Keratinocyte (primary cell): ENCODE results near the gene PCGF1. TPM values are rescaled to one million over a fixed set of nuclear protein-coding genes. Genes with fewer than 3 reads are reported as not detected.

Experiments used
- DNase-seq: peaks from one replicate; pipeline ENCODE4 v3.0.0-alpha.2; 2011; ENCODE audit warnings: low read depth, missing footprints, low spot score
- FAIRE-seq: peaks from 2 replicates; lab custom pipeline; 2011; peaks lifted over from hg19 to GRCh38; lab: Jason Lieb, UNC
- H2AFZ ChIP-seq: 2 replicates; pipeline ENCODE4 v1.6.0; 2012; ENCODE audit warnings: low read length, control low read depth, inconsistent platforms; ENCODE audit not compliant: control insufficient read depth
- H3K27ac ChIP-seq: 2 replicates; pipeline ENCODE4 v1.5.1; 2011; ENCODE audit warnings: low read length; ENCODE audit not compliant: control insufficient read depth, insufficient read depth
- H3K27me3 ChIP-seq: 3 replicates; pipeline ENCODE4 v1.6.0; 2011; ENCODE audit warnings: low read length; ENCODE audit not compliant: control insufficient read depth, insufficient read depth; ENCODE audit errors: extremely low read depth
- H3K36me3 ChIP-seq, 2 experiments: 2 replicates in 1 of 2; 3 replicates in 1 of 2; pipeline ENCODE4 v1.5.1; 2011; ENCODE audit warnings: low read length in 2 of 2, mild to moderate bottlenecking in 1 of 2; ENCODE audit not compliant: control insufficient read depth in 2 of 2, insufficient read depth in 2 of 2; ENCODE audit errors: extremely low read depth in 1 of 2
- H3K4me1 ChIP-seq: 3 replicates; pipeline ENCODE4 v1.5.1; 2011; ENCODE audit warnings: low read length; ENCODE audit not compliant: control insufficient read depth, insufficient read depth; ENCODE audit errors: extremely low read depth
- H3K4me2 ChIP-seq: 3 replicates; pipeline ENCODE4 v1.6.0; 2011; ENCODE audit warnings: low read depth, low read length; ENCODE audit not compliant: control insufficient read depth, insufficient read depth; ENCODE audit errors: extremely low read depth
- H3K4me3 ChIP-seq, 3 experiments: fragments of 200-600 bp in 1 of 3; sonication (generic) in 1 of 3; 2 replicates in 2 of 3; 3 replicates in 1 of 3; pipeline ENCODE4 v1.5.1; 2011 to 2016; ENCODE audit warnings: low read length in 3 of 3, mild to moderate bottlenecking in 3 of 3, control low read depth in 2 of 3, inconsistent platforms in 1 of 3, low read depth in 1 of 3, mixed read lengths in 1 of 3, mixed run types in 1 of 3, moderate library complexity in 1 of 3; ENCODE audit not compliant: control insufficient read depth in 2 of 3, insufficient read depth in 2 of 3; ENCODE audit errors: extremely low read depth in 1 of 3
- H3K79me2 ChIP-seq: 2 replicates; pipeline ENCODE4 v1.6.0; 2012; ENCODE audit warnings: low read length; ENCODE audit not compliant: control insufficient read depth, insufficient read depth
- H3K9ac ChIP-seq: 3 replicates; pipeline ENCODE4 v1.6.0; 2011; ENCODE audit warnings: low read length; ENCODE audit not compliant: control insufficient read depth, insufficient read depth; ENCODE audit errors: extremely low read depth
- H3K9me1 ChIP-seq: 3 replicates; pipeline ENCODE4 v1.6.0; 2011; ENCODE audit warnings: low read length; ENCODE audit not compliant: control insufficient read depth, insufficient read depth; ENCODE audit errors: extremely low read depth
- H3K9me3 ChIP-seq: 2 replicates; pipeline ENCODE4 v1.5.1; 2012; ENCODE audit warnings: low read depth, low read length; ENCODE audit not compliant: control insufficient read depth
- H4K20me1 ChIP-seq: 3 replicates; pipeline ENCODE4 v1.6.0; 2011; ENCODE audit warnings: low read length; ENCODE audit not compliant: control insufficient read depth, insufficient read depth; ENCODE audit errors: extremely low read depth
- EZH2 ChIP-seq: IDR thresholded peaks from one replicate; pipeline ENCODE4 v1.6.1; 2012; ENCODE audit warnings: inconsistent platforms, mild to moderate bottlenecking, low read length, moderate library complexity
- dilution Hi-C: fragments of 300-500 bp; cut with MboI; formaldehyde crosslinking; loops from one replicate; pipeline ENCODE4 v1.7.0; 2020; ENCODE audit warnings: low sequenced_read_pairs; ENCODE audit not compliant: extremely low pct_ligation_motif_present
- polyA plus RNA-seq, 5 experiments: library from polyadenylated mRNA; depleted of rRNA in 3 of 5; stranded (reverse) in 3 of 5; stranded (forward) in 1 of 5; unstranded in 1 of 5; fragments of >200 nt; gene quantifications; 1 replicate in 1 of 5; 2 replicates in 3 of 5; 3 replicates in 1 of 5; pipeline versions ENCODE4 v1.2.1 to v1.2.3, GENCODE V29; 2011 to 2012; ENCODE audit warnings: missing spikeins in 2 of 5, low read depth in 1 of 5, low replicate concordance in 1 of 5
- TF ChIP-seq, protein P1 (sequence below), 3 experiments: IDR thresholded peaks in 1 of 3; conservative IDR thresholded peaks in 1 of 3; optimal IDR thresholded peaks in 1 of 3; 2 replicates in 2 of 3; 3 replicates in 1 of 3; pipeline versions ENCODE3 to v1.5.1; 2011; ENCODE audit warnings: low read length in 3 of 3, mild to moderate bottlenecking in 3 of 3, moderate library complexity in 2 of 3, control low read depth in 1 of 3, inconsistent platforms in 1 of 3; ENCODE audit not compliant: insufficient read depth in 2 of 3; ENCODE audit errors: extremely low read depth in 1 of 3

Gene PCGF1
- polyA plus RNA-seq, 1 donor (not counting 4 experiments of a cell fraction or from before 2014, with no cell fraction given): 29.1 TPM

DNA sequence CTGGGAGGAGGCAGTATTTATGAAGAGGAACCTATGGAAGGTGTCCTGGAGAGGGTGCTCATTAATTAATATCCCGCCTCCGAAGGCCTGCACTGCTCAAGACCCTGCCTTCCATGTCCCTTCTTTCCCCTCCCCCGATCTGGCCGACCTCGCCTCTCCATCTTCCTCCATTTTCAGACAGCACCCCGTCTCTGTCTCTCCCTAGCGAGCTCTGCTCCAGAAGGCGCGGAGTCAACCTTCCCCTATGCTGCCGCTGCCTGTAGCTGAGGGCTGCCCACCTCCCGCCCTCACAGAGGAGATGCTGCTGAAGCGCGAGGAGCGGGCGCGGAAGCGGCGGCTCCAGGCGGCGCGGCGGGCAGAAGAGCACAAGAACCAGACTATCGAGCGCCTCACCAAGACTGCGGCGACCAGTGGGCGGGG lies 50.4 kb downstream of the PCGF1 start:
- no peak for FAIRE-seq
- Histone ChIP-seq H3K9ac (peak overlapping the region; percentile 95), H3K27ac (peak overlapping the region; percentile 72), H3K27me3 (no peaks in the 10 kb centered on the region), H3K4me3 (peak overlapping the region; percentile 47 to 79 (median 73)), H3K36me3 (peaks cover 7 to 13% of the 10 kb centered on the region in 2 experiments), H3K4me1 (peaks cover 21% of the 10 kb centered on the region), H3K9me1 (no peaks in the 10 kb centered on the region), H3K9me3 (no peaks in the 10 kb centered on the region), H2AFZ (peak overlapping the region; percentile 58), H3K4me2 (peak overlapping the region; percentile 79), H4K20me1 (no peaks in the 10 kb centered on the region), H3K79me2 (peaks cover 20% of the 10 kb centered on the region)
- TF ChIP-seq, protein P1, sequence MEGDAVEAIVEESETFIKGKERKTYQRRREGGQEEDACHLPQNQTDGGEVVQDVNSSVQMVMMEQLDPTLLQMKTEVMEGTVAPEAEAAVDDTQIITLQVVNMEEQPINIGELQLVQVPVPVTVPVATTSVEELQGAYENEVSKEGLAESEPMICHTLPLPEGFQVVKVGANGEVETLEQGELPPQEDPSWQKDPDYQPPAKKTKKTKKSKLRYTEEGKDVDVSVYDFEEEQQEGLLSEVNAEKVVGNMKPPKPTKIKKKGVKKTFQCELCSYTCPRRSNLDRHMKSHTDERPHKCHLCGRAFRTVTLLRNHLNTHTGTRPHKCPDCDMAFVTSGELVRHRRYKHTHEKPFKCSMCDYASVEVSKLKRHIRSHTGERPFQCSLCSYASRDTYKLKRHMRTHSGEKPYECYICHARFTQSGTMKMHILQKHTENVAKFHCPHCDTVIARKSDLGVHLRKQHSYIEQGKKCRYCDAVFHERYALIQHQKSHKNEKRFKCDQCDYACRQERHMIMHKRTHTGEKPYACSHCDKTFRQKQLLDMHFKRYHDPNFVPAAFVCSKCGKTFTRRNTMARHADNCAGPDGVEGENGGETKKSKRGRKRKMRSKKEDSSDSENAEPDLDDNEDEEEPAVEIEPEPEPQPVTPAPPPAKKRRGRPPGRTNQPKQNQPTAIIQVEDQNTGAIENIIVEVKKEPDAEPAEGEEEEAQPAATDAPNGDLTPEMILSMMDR (optimal IDR thresholded peaks at IDR 0.05 in 1 of 3, IDR thresholded peaks at IDR 0.05 in 1 of 3, conservative IDR thresholded peaks at IDR 0.05 in 1 of 3; ENCODE audit: extremely low read depth in 1 of 3, insufficient read depth in 2 of 3, low read length in 3 of 3): no peak
- no peak for TF ChIP-seq EZH2
- dilution Hi-C loops: no loop called here
- no peak for DNase-seq

Other genes with a start within 250 kb of the PCGF1 start
- gene SLC4A5, start 164.3 kb downstream of the PCGF1 start, polyA plus RNA-seq: 0.08 to 0.45 TPM (median 0.22 TPM) in 3 replicates
- gene DCTN1, start 127.4 kb downstream of the PCGF1 start, polyA plus RNA-seq: 110 to 137 TPM (median 119 TPM) in 3 replicates
- 0.58 to 1.5 TPM (median 0.89 TPM) in 3 replicates for gene C2orf81, start 86.1 kb downstream of the PCGF1 start, polyA plus RNA-seq
- gene WDR54, start 86.0 kb downstream of the PCGF1 start, polyA plus RNA-seq: 35.2 to 54.6 TPM (median 35.2 TPM) in 3 replicates
- gene RTKN, start 65.8 kb downstream of the PCGF1 start, polyA plus RNA-seq: 110 to 180 TPM (median 145 TPM) in 3 replicates
- 16.8 to 23.9 TPM (median 18.8 TPM) in 3 replicates for gene INO80B, start 52.6 kb downstream of the PCGF1 start, polyA plus RNA-seq
- 72.3 to 143 TPM (median 75.5 TPM) in 3 replicates for gene WBP1, start 49.3 kb downstream of the PCGF1 start, polyA plus RNA-seq
- gene MOGS, start 42.3 kb downstream of the PCGF1 start, polyA plus RNA-seq: 52.8 to 72.0 TPM (median 63.1 TPM) in 3 replicates
- gene MRPL53, start 35.0 kb downstream of the PCGF1 start, polyA plus RNA-seq: 28.5 to 31.0 TPM (median 29.0 TPM) in 3 replicates
- gene CCDC142, start 24.7 kb downstream of the PCGF1 start, polyA plus RNA-seq: 4.7 to 6.7 TPM (median 5.8 TPM) in 3 replicates
- gene TTC31, start 24.6 kb downstream of the PCGF1 start, polyA plus RNA-seq: 16.8 to 18.2 TPM (median 17.7 TPM) in 3 replicates
- gene LBX2, start 8.1 kb downstream of the PCGF1 start, polyA plus RNA-seq: 0.09 to 0.11 TPM (median 0.10 TPM) in 3 replicates
- gene TLX2, start 6.8 kb upstream of the PCGF1 start, polyA plus RNA-seq: not detected in 3 replicates
- 5.7 to 10.2 TPM (median 5.9 TPM) in 3 replicates for gene DQX1, start 18.5 kb upstream of the PCGF1 start, polyA plus RNA-seq
- gene AUP1, start 22.0 kb upstream of the PCGF1 start, polyA plus RNA-seq: 94.9 to 141 TPM (median 114 TPM) in 3 replicates
- 25.5 to 30.8 TPM (median 27.8 TPM) in 3 replicates for gene HTRA2, start 22.2 kb upstream of the PCGF1 start, polyA plus RNA-seq
- gene LOXL3, start 46.2 kb upstream of the PCGF1 start, polyA plus RNA-seq: 0.21 to 0.57 TPM (median 0.26 TPM) in 3 replicates
- 0.97 to 2.0 TPM (median 0.99 TPM) in 3 replicates for gene DOK1, start 47.0 kb upstream of the PCGF1 start, polyA plus RNA-seq
- 0.19 to 0.26 TPM (median 0.21 TPM) in 3 replicates for gene M1AP, start 140.6 kb upstream of the PCGF1 start, polyA plus RNA-seq
- 8.0 to 10.7 TPM (median 8.6 TPM) in 3 replicates for gene SEMA4F, start 146.6 kb upstream of the PCGF1 start, polyA plus RNA-seq